GM12891 (cell line): ENCODE results near the gene DNAJC17.

Experiments
- PAX5 ChIP-seq: IDR thresholded peaks from 2 replicates; pipeline ENCODE4 v1.6.1; 2011; ENCODE audit warnings: low read length, moderate library complexity, mild to moderate bottlenecking; ENCODE audit not compliant: insufficient read depth, severe bottlenecking
- POLR2A ChIP-seq: IDR thresholded peaks from 2 replicates; pipeline ENCODE4 v1.6.1; 2011; ENCODE audit warnings: low read depth, low read length, control low read depth
- POLR2AphosphoS5 ChIP-seq: IDR thresholded peaks from 2 replicates; pipeline ENCODE4 v1.6.1; 2011; ENCODE audit warnings: low read depth, low read length, control low read depth
- POU2F2 ChIP-seq: IDR thresholded peaks from 2 replicates; pipeline ENCODE4 v1.6.1; 2011; ENCODE audit warnings: low read depth, mild to moderate bottlenecking, control low read depth, low read length, moderate library complexity
- SPI1 ChIP-seq: IDR thresholded peaks from 2 replicates; pipeline ENCODE4 v1.6.1; 2011; ENCODE audit warnings: low read depth, low read length, control low read depth
- TAF1 ChIP-seq: IDR thresholded peaks from 2 replicates; pipeline ENCODE4 v1.6.1; 2011; ENCODE audit warnings: low read depth, low read length, control low read depth

DNA sequence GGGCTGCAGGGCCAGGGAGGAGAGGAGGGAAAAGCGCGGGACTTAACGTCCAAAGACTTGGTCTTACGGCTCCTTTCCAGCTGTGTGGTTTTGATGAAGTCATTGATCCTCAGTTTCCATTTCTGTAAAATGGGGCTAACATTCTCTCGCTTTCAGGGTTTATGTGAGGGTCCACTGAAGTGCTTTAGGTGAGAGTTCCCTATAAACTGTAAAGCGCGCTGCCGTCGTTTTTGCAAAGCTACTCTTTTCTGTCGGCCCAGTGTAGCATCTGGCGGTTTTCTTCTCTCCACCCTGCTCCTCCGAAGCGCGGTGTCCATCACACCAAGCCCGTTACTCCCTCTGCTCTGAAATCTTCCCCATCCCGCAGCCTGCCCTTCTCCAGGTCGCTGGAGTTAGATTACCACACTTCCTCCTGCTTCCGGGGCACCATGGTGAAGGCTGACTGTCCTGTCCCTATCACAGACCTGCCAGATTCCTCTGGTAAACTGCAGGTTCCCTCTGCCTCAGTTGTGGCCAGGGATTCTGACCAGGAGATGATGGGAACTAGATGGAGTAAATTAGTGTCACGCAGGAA is 702 bp upstream of the DNAJC17 start:
- TF ChIP-seq TAF1 (no peak), POLR2AphosphoS5 (no peak), POLR2A (no peak), PAX5 (no peak), SPI1 (no peak), POU2F2 (no peak)
